Kidney capillary endothelial cell (primary cell): ENCODE results near the gene ETFA.

ENCODE experiments used
- DNase-seq: peaks from one replicate; pipeline ENCODE4 v3.0.0-alpha.2; 2018; ENCODE audit warnings: low spot score

Gene ETFA

DNA sequence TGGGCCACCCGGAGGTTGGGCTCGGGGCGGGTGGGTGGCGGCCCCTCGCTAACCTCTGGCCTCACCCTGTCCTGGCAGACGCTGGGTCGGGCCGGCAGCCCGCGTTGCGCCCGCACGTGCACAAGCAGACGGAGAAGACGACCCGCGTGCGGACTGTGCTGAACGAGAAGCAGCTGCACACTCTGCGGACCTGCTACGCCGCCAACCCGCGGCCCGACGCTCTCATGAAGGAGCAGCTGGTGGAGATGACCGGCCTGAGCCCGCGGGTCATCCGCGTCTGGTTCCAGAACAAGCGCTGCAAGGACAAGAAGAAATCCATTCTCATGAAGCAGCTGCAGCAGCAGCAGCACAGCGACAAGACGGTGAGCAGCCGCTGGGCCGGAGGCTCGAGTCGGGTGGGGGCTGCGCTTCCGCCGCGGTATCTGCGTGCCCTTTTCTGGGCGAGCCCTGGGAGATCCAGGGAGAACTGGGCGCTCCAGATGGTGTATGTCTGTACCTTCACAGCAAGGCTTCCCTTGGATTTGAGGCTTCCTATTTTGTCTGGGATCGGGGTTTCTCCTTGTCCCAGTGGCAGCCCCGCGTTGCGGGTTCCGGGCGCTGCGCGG lies 29.0 kb upstream of the ETFA start:
- no peak for DNase-seq

DNA sequence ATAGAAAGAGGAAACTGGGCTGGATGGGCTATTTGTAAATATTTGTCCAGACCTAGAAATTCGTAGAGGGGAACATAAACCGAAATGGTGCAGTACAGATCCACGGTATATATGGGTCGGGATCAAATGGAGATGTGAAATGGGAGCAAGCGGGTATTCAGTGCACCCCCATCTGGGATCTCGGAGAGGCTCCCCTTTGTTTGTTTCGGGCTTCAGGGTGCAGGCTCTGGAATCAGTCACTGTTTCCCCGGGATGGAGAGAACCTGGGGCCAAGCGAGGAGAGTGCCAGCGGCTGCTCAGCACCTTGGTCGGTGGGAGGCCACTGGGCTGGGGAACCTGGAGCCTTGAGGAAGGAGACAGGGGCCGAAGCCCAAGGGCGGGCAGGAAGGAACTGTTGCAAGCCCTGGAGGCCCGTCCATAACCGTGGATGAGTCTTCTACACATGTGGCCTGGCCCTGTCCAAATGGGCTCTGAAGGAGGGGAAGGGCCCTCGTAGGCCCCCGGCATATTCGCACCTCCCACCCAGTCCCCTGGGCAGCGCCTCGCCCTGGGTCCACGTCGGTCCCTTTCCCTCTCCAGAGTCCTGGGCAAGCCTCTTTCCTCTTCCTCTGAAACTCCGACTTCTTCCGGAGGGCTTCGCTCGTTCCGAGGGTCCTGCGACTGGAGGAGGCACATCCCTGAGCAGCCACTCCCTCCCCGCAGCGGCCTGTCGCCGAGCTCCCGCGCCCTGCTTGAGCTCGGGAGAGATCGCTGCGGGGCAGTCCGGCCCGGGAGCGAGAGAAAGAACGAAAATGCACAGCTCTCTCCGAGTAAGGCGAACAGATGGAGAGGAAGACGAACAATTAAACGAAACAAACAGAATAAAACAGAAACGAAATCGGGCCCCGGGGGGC lies 28.3 kb upstream of the ETFA start:
- no peak for DNase-seq

DNA sequence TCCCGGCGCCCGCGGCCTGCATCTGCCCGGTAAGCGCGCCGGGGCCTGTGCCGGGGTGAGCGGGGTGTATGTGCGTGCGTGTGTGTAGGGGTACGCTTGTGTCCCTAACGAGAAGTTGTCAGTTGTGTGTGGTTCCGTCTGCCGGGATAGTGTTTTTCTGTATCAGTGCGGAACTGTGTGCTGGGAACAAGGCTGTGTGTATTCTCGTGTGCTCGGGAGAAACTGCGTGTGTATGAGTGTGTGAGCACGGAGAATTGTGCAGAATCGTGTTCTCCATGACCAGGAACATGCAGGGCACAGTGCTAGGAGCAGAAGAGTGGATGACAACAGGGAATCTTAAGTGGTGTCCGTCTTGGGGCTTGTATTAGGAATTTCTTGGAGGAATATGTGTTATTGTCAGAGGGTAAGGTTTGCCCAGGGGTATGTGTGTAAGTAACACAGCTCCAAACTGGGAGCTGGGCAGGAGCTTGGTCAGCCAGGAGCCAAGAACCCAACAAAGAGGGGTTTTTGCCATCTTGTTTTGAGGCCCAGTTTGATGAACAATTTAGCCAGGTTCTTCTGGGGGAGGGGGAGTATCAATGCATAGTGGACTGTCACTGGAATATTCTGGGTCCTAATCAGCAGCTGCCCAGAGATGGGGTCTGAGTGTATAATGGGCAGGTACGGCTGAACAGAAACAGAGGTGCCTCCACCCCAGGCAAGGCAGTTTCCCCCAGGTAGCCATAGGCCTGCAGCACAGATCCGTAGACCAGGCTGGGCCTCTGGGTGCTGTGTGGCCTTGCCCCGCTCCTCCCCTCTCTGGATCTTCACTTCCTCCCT lies 27.4 kb upstream of the ETFA start:
- DNase-seq = no peak

DNA sequence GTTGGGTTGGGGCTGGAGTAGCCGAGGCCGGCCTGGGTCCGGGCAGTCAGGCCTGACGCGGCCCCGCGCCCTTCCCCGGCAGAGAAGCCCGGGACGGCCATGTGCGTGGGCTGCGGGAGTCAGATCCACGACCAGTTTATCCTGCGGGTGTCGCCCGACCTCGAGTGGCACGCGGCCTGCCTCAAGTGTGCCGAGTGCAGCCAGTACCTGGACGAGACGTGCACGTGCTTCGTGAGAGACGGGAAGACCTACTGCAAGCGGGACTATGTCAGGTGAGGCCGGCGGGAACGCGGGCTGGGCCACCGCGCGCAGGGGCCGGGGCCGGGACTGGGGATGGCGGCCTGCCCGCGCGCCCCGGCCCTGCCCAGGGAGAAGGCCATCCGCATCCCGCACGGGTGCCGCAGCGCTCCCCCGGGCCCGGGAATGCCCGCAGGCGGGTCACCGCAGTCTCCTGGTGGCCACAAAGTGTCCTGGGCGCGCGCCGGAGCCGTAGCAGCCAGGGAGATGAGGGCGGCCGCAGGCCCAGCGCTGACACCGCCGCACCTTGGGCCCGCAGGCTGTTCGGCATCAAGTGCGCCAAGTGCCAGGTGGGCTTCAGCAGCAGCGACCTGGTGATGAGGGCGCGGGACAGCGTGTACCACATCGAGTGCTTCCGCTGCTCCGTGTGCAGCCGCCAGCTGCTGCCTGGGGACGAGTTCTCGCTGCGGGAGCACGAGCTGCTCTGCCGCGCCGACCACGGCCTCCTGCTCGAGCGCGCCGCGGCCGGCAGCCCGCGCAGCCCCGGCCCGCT lies 26.6 kb upstream of the ETFA start:
- DNase-seq = no peak

DNA sequence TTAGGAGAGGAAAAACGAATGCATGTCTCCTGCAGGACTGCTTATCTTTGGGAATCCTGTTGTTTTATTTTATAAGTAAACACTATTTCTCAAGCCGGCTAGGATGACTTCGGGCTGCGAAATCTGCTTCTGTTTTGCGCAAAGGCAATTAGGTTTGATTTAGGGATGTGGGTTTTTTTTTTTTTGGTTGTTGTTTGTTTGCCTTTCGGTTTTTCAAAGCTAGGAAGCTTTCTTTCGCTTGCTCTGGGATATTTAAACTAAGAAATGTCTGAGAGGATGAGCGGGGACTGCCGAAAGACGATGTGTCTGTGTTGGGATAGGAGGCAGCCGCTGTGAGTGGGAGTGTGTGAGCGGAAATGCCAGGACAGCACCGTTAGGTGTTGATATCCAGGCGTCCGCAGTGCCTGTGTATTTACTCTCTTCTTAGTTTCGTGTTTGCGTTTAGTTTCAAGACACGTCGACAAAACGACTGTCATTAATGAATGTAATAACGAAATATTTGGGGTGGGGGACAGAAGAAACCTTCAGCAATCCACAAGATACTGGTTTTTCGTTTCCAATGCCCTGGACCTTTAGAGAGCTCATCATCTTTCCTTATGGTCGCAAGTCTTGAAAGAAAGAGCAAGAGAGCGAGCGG lies 25.9 kb upstream of the ETFA start:
- no peak for DNase-seq

DNA sequence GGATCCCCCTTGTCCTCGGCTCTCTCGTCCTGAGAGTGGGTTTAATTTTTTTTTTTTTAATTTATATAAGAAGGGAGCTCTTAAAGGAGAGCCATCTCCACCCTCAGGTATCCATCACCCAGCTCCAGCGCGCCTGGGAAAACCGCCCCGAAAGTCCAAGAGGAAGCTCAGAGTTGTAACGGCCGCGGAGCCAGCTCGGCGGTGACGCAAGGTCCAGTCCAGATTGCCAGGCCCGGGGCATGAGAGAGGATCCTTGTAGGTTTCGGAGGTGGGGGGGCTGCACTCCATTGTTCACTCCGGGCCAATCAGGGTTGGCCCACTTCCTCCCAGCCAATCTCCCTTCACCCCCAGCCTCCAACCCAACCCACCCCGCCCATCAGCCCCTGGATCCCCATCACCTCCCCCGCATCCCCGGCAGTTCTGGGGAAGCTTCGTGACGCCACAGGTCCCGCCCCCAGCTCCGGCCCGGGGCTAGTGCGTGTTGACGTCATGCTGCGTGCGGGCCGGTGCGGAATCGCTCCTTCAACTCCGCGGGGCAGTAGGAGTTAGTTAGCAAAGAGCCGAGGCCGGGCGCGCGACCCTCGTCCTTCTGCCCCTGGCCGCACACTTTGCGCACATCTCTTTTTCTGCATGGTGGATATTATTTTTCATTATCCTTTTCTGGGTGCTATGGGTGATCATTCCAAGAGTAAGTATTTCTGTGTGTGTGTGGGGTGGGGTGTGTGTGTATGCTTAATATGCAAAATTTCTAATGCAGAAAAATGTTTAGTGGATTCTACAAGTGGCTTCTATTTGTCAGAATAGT lies 25.2 kb upstream of the ETFA start, which contains the start of gene ISL2:
Gene ISL2 (plus strand): TSS at position 520 of the 805 bp plus-strand sequence. CDS start 111 bp downstream, at position 631.
- DNase-seq = no peak

DNA sequence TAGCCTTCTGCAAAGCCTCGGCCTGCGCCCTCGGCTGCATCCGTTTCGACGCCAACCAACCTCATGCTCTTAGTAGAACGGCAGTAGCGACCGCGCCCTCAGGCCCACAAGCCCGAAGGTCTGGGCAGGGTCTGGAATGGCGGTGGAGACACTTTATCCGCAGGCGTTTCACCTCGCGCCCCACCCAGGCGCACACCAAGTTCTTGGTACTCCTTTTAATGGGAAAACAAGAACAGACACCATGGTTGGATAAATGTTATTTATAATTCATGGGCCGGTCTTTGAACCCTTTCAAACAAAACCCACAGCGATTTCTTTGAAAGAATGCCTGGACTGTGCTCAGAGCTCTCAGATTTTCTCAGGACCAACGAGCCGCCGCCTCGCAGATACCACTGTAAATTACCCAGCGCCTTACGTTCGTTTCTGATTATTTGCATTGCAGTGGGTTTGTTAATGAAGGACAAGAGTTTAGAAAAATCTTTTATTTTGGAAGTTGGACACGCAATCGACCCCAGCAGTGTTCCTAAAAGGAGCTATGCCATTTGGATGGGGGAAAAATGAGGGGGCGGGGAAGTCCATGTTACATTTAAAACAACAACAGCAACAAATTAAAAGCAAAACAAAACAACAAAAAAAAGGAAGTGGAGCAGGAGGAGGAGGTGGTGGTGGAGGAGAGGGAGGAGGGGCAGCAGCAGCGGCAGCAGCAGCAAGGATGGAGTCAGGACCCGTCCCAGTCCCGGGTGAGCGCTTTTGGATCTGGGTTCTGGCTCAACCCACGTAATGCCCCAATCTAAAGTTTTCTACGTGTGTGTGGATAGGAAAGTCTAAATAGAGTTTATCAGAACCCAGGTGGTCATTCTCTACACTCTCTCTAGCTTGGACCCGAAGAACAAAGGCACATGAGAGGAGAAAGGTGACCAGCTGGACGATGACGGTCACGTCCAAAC lies 24.3 kb upstream of the ETFA start:
- no peak for DNase-seq

DNA sequence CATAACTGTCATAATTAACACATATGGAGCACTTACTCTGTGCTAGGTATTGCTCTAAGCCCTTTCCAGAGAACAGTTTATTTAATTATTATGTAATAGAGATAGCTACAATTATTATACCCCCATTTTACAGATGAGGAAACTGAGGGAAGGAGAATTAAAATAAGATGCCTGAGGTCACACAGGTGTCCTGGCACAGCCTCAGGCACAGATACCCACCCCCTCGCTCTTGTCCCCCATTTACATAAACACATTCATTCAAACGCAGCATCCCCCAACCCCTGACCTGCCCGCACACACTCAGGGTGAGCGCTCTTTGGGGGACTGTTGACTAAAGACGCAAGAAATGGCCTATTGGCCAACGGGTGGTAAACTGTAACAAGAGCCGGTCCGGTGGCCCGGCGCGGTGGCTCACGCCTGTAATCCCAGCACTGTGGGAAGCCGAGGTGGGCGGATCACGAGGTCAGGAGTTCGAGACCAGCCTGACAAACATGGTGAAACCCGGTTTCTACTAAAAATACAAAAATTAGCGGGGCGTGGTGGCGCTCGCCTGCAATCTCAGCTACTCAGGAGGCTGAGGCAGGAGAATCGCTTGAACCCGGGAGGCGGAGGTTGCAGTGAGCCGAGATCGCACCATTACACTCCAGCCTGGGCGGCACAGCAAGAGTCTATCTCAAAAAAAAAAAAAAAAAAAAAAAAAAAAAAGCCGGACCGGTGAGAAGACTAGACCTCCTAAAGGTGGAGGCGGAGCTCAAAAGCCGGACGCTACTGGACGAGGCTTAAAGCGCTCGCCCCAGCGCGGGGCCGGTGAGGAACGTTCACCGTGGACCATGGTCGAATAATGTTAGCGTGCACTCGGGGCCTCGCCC lies 23.4 kb upstream of the ETFA start:
- no peak for DNase-seq

DNA sequence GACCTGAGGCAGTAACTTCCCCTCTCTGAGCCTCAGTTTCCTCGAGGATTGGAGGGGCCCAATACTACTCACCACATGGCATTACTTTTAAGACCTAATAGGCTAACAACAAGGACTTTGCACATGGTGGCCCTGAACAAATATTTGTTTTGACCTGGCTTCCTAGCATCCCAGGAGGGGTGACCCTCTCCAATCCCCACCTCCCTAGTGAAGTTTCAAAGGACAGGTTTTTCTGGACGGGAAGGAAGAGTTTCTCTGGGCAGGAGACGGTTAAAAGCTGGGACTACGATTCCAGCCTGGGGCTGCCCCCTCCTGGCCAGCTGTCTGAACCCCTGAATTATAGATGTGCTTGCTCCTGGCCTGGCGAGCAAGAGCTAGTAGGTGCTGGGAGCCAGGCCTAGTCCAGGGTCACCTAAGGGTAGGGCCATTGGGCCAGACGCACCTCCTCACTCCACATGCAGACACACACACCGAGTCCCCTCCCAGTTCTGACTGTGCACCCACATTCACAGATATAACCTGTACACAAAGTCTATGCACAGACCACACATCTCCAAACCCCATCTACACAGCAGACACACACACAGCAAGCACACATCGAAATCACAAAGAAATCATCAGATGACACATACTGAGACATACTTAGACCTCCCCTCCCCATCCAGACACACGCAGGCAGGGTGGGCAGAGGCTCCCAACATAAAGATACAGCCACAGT lies 22.6 kb upstream of the ETFA start:
- DNase-seq = no peak

DNA sequence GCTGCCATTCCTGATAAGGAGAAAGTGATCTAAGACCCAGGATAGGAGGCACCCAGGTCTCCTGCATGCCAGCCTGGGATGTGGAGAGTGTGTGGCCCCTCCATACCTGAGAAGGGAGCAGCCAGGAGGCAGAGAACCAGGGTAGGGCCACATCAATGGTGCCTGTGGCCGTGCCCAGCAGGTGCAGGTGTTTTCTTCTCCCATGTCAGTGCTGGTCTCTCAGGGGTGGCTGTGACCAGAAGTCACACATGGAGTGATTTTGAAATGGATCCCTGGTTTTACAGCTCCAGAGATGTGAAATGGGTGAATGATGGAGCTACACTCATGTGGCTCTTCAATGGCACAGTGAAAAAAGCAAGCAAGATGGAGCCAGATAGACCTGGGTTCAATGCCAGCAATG lies 22.0 kb upstream of the ETFA start:
- DNase-seq = no peak

DNA sequence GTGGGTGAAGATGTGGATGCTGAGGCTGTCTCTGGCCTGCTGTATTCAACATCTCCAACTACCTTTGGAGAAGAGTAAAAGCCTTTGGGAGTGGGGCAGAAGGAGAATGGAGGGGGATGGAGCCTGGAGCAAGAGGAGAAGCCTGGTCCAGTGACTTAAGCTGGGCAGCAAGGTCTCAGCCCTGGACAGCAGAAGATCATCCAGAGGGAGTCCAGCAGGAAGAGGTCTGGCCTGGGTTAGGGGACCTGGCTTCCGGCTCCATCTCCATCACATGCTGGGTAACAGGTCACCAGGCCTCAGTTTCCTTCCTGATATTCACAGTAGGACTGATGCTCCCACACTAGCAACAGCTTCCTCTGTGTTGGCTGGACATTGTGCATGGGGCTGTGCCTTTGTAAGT lies 21.5 kb upstream of the ETFA start:
- DNase-seq = no peak

DNA sequence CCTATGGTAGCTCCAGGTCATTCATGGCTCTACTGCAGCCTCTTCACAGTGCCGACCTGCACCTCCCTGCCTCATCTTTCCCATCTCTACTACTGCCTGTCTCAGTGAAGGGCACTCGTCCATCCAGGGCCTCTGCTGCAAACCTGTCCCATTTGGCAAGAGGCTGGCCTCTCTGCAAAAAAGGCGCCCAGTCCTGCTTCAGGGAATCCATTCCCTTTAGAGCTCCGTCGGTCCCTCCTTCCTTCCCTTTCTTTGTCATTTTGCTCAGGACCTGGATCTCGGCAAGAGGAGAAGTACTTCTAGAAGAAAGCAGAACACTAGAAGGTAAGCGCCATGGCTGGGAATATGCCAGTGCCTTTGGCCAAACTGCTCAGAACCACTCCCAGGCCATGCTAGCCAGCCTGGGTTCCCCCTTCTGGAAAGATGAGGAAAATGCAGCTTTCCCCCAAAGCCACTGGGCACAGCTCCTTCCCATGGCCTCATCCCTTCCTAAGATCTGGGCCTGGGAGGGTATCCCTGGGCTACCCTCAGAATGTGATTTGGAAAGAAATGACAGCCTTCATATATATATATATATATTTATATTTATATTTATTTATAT lies 18.9 kb upstream of the ETFA start:
- DNase-seq = no peak

DNA sequence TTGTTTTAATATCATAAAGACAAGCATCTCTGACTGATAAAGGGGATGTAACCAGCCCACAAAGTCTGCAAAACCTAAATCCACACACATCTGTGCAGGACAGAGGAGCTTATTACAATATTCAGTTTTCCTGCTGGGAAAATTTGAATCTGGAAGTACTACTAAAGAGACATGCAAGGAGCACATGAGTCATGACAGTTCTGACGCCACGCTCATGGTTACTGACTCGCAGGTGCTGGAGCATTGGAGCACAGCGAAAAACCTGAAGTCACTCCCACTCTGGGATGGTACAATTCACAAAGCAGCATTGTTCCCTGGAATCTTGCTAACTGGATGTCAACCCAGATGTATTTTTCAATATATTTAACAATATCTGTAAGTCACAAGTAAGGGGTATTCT lies 17.7 kb upstream of the ETFA start:
- DNase-seq = no peak

DNA sequence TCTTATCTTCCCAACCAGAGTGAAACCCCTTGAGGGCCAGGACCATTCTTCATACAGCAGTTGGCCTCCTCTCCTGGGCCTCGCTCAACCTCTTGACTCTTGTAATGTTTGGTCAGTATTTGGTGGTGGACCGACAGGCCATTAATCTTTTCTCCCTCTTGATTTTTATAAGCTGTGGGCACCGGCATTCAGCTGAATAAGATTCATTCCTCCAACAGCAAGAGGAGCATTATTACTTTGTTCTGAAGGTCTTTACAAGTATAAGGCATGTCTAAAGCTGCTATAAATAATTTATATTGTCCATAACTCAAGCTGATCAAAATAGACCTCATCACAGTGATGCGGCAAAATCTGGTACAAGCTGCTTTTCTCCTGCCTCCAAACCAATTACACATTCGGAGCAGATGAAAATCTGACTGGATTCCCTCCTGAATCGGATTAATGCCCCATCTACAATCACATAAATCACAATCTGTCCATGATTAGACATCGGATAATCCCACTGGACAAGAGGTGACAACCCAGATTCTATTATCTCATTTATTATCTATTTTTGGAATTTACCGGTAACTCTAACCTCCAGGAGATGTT lies 16.9 kb upstream of the ETFA start:
- DNase-seq = no peak

DNA sequence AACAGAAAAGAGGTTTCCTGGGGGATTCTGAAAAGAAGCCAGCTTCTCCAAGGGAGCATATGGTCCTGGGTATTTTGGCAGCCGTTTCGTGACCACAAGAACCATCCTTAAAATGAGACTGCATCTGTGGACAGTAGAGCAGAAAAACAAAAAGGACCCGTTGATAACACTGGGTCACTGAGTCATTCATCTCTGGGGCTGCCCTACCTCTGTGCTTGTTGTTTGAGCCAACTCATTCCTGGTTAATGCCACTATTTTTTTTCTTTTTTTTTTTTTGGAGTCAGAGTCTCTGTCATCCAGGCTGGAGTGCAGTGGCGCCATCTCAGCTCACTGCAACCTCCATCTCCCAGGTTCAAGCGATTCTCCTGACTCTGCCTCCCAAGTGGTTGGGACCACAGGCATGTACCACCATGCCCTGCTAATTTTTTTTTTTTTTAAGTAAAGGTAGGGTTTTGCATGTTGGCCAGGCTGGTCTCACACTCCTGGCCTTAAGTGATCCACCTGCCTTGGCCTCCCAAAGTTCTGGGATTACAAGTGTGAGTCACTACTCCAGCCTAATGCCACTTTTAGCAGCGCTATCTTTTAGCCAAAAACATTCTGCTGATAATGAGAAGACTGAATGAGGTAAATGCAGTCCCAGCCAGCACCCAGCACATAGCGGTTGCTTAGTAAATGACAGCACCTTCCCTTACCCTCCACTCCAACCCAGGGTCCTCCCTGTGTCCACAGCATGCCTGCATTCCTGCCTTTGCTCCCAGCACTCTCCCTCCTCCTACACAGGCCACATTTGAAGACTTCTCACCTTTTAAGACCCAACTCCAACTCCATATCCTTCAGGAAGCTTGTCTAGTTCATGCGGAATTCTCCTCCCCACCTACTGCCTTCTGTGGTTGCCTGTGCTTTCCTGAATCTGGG lies 16.2 kb upstream of the ETFA start:
- DNase-seq = no peak

DNA sequence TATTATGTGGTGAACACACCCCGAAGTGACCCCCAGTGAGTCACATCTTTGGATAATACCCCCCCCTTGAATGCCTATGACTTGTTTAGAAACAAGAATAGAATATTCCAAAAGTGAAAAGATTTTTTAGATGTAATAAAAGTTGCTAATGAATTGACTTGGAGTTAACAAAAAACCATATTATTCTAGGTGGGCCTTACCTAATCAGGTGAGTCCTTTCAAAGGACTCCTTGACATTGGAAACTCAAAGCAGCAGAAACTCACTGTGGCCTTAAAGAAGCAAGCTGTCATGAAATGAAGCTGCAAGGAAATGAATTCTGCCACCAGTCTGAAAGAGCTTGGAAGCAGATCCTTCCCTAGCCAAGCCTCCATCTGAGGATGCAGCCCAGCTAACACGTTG lies 14.4 kb upstream of the ETFA start:
- DNase-seq = no peak
